NCI-H226 (cell line): ENCODE measurements around the gene ZNG1A.
"Not testable (repeated sequence)": the region's sequence is repeated elsewhere in the genome, so short reads cannot be mapped to it uniquely, and the experiment has no call there.

Experiments used
- DNase-seq: peaks from one replicate; pipeline ENCODE4 v3.0.0-alpha.2; 2015

The ZNG1A gene

DNA sequence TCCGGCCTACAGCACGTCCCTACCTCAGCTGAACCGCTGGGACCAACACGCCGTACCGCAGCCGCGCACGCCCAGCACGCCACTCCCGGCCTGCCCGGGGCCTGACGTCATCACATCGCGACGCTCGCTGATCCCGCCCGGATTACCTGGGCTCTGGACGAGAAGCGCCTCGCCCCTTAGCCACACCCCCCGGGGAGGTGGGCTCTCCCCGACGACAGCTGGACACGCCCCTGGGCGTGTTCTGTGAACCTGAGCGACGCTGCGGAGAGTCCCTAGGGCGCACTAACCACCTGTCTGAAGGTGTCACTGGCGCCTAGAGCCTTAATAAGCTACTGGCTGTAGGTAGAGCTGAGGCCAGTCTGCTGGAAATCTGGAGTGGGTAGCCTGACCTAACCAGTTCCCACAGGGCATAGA lies at the start of gene ZNG1A:
TSS of gene ZNG1A (minus strand) at position 87 of the 414 bp plus-strand sequence. CDS start 87 bp downstream, outside the sequence.
- not testable (repeated sequence) for DNase-seq

DNA sequence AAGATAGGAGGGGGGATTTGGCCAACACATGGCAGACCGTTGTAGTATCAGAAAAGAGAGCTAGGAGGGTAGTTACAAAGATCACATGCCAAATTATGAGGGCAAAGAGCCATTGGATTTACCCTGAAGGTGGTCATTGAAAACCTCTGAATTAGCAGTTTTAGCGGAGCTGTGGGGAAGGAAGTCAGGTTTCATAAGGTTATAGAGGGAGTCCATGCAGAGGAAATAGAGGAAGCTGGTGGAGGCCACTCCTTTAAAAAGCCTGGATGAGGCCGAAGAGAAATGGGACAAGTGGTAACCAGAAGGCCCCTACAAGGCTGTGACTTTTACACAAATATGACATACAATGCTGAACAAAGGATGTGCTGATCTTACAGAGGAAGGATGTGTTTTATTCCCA lies 49.0 kb upstream of the ZNG1A start:
- DNase-seq: no peak

DNA sequence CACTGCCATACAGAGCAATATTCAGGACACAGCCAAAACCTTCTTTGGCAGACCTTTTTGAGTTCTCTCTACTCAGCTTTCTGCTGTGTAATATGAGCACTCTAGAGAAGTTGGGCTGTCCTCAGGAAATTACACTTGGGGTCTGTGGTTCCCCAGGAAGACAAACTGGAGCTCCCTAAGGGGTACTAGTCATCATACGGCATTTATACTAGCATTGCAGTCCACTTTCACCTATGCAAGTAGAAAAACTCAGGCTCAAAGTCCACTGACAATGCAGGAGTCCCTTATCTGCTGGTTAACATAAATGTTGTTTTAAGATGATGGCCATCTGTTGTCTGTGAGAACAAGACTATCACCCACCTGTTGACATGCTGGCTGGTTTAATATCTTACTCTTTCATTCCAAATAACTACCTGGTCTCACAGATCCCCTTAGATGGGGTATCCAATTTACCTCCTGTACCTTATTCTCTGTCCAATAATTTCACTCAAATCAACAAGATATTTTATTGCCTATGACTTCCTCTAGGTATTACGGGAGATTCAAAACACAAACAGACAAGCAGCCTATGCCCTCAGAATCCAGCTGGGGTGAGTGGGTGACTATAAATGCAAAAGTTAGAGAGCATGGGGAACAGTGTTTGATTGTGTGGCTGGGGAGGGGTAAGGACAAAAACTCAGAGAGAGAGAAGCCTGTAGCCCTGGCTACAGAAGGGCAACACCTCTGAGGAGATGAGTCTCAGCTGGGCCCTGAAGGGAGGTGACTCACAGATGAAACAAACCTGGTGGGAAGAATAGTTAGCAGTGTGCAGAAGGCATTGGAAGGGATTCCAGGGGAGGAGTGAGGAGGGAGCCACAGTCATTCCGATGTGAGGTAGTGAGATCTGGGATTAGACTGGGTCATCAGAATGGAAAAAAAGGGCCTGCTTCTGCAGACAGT lies 46.0 kb upstream of the ZNG1A start:
- peak; percentile 84 for DNase-seq

DNA sequence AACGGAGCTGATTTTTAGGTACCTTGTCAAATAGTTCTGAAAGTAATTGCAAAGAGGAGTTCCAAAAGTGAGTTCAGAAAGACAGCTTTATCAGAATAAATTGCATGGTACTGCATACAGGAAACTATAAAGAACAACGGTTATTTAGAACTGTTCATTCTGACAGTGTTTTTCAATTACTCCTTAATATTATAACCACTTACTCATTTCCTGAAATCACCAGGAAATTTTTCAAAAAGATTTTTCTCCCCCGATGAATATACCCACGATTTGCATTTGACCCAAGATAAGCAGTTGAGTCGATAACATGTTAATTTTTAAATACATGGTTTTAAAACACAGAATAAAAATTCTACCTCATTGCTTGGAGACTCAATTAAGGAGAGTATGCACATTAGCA lies 45.2 kb upstream of the ZNG1A start:
- no peak for DNase-seq

DNA sequence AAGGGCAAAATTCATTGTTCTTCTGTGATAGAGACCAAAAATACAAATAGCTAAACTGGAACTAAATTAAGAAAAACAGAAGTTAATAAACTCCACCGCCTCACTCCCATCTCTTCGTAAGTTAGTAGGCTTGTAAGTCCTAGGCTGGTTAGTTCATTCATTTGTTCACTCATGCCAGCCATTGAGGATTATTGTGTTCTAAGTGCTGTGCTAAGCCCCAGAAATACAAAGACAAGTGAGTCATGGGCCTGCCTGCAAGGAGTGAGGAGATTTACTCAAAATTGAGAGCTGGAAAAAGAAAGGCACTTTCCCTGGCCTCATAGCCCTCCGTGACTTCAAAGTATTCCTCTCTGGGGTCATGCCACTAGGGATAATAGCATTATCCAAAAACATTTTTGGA lies 44.3 kb upstream of the ZNG1A start:
- DNase-seq: no peak

DNA sequence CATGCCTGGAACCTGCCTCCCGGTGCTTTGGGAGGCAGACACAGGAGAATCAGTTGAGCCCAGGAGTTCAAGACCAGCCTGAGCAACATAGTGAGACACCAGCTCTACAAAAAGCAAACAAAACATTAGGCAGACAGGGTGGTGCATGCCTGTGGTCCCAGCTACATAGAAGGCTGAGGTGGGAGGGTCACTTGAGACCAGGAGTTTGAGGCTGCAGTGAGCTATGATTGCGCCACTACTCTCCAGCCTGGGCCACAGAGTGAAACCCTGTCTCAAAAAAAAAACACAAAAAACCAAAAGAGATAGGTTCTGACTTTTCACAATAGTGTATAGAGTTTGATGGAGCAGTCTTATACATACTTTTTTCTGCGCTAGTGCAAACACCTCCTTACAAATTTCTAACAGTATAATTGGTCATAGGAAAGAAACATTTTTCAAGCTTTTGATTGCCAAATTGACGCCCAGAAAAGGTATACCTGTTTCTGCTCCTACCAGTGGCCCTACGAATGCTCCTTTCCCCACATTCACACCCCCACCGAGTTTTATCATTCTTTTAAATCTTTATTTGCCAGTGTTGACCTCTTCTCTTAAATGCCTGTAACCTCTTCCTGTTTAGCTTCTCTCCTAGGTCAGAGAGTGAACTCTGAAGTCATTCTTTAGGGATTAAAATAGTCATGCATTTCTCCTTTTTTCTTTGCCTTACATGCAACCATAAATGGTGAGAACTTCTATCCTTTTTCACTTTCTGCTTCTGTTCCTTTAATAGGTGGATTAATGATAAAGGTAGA lies 43.3 kb upstream of the ZNG1A start:
- DNase-seq: no peak

DNA sequence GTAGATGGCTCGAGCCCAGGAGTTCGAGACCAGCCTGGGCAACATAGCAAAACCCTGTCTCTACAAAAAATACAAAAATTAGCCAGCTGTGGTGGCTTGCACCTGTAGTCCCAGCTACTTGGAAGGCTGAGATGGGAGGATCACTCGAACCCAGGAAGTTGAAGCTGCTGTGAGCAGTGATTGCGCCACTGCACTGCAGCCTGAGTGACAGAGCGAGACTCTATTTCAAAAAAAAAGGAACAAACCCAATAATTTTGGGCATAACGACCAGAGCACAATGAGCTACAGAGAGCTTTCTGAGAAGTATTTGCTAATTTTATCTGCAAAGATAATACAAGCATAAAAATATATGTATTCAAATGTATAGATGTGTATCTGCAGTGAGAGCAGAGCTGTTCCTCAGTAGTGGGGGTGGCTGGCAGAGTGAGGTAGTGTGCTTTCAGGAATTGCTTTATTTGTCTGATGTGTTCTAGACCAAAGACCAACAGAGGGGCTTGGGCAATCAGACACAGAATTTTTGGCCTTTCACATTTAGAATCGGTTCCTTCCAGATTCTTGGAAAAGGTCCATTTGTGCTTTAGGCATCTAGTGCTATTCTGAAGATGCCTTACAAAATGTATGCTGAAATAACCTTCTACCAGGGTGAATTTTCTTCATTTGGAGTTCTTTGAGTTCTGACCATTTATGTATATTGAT lies 41.0 kb upstream of the ZNG1A start:
- no peak for DNase-seq

DNA sequence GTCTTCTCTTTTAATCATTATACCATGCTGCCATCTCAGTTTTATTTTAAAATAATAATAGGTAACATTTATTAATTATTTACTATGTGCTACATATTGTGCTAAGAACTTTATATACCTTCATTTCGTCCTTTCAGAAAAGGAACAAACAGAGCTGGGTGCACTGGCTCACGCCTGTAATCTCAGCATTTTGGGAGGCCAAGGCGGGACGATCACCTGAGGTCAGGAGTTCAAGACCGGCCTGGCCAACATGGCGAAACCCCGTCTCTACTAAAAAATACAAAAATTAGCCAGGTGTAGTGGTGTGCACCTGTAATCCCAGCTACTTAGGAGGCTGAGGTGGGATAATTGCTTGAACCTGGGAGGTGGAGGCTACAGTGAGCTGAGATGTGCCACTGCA lies 40.2 kb upstream of the ZNG1A start:
- DNase-seq: not testable (repeated sequence)

DNA sequence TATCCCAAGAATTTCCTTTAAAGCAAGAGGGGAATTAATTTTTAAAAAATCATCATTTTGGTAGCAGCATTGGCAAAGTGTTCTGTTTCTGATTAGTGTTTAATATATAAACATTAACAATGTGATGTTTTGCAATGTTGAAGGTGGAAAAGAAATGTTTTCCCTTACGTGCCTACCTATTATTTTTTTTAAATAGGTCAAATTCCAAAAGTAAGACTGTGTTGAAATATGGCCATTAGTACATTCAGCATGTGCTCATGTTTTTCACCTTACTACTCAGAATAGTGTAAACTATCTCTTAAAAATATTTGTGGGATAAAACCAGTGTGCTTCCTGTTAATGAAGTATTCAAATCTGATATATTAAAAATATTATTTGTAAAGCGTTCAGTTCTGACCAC lies 39.1 kb upstream of the ZNG1A start:
- DNase-seq: no peak

DNA sequence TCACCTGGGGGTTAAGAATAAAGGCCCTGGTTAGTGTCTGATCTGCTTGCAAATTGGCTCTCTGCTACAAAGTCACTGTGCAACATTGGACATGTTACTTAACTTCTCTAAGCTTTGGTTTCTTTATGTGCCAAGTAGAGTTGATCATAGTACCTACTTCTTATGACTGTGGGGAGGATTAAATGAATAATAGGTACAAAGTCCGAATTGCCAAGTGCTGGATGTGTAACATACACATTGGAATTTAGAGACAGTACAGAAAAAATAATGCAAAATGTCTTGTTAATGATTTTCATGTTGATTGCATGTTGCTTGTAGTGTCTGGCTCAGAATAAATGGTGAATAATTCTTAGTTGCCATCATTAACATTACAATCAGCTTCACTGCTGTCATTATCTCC lies 38.0 kb upstream of the ZNG1A start:
- DNase-seq: no peak

DNA sequence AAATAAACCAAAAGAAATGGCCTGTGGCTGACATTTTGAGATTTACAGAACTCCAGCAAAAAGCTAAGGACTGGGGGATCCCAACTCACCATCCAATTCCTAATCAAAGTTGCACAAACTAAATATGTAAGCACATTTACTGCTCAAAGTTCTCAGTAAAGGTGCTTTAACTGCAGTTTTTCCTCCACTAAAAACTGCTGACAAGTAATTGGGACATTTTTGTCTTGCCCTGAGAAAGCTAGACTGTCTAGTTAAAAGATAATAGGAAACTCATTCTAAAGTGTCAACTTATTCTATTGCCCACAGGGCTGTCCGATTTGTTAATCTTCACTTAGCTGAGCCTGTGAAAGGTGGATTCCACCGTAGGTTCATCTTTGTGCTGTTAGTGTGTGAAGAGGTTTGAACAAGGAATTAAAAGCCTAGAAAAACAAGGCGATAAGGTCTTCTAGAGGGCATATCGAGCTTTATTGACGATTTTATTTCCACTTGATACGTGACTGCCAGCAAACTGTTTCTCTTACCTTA lies 36.8 kb upstream of the ZNG1A start:
- no peak for DNase-seq

DNA sequence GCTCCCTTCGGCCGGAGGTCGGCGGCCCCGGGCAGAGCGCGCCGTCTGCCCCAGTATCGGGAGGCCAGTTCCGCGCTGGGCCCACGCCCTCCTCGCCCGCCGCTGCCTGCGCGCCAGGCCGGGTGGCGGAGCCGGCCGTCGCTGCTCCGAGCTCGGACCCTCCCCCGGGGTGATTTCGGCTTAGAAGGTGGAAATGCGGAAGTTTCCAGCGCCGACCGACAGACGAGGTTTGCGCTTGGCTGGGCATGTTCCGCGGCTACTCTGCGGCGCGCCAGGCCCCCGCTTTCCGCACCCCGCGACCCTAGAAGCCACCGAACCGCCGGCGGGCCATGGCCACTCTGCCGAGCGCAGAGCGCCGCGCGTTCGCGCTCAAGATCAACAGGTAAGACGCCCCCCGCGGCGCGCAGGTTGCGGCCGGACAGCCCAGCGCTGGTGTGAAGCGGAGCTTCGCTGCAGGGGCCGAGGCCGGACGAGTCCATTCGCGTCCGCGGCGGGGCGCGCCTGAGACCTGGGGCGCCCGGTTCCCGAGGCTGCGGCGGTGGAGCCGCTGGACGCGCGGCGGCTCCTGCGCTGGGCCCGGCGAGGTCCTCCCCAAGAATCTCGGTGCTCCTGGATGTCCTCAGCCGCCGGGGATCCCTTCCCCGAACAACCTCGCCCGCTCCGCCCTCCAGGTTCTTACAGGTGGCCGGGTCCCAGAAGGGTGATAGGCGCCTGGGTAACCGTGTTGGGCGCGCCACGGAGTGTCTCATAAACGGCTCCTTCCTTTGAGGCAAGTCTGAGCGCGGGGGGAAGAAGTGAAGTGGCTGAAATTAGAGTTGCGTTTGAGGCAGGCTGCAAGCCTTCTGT lies 36.0 kb upstream of the ZNG1A start, which contains the start of gene DOCK8:
TSS of gene DOCK8 (plus strand) at position 218 of the 846 bp plus-strand sequence. CDS start at position 330, 112 bp downstream.
- no peak for DNase-seq

DNA sequence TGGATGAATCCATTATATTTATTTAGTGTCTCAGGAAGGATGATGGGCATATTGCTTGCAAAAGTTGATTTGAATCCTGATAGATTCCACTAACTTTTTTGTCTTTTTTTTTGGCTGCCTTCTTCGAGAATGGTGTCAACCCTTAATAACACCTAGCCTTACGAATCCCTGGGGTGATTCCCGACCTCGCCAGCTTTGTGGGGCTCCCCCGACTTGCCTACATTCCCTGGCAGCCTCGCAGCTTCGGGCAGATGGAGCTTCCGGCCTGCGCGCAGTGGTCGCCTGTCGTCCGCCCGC lies 35.4 kb upstream of the ZNG1A start:
- DNase-seq: no peak

DNA sequence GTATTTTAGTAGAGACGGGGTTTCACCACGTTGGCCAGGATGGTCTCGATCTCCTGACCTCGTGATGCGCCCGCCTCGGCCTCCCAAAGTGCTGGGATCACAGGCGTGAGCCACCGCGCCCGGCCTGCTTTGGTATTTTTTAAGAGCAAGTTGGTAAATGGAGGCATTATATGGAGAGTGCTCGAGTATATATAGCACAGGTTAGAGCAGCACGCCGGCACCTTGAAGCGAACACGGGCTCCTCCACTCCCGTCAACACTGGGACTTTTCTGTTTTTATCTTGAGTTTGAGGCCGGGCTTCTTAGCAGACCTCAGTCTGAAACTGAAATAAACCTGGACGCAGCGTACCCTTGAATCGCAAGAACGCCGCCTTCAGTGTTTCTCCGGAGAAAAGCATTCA lies 35.0 kb upstream of the ZNG1A start:
- DNase-seq: not testable (repeated sequence)

DNA sequence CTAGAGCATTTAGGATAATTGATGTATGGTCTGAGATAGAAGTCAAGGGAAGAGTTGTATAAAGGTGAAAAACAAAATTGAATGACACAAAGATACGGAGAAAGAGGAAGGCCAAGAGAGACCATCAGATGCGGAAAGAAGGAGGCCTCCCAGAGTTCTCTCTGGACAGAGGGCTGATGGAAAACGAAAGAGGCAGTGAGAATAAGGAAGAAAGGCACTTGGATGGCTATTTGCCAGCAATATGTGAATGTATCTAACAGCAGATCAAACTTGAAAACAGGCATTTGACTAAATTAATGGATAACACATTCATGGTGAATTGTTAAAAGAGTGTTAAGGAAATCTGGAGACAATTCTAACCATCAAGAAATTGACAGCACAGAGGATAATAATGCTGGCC lies 33.4 kb upstream of the ZNG1A start:
- DNase-seq: no peak

DNA sequence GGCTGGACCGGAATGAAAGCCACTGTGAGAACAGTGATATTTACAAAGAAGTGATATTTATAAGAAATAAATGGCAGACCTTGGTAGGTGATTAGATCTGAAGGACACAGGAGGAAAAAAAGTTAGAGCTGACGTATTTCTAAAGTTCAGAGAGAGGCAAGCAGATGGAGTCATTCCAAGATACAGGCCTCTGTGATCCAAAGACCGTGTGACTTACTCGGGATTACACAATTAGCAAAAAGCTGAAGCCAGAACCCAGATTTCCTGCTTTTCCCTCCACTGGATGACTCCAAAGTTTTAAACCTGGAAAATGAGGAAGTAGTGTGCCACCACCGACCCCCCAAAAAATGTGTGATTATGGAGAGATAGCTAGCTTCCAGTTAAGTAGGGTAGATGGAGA lies 32.7 kb upstream of the ZNG1A start:
- DNase-seq: no peak

DNA sequence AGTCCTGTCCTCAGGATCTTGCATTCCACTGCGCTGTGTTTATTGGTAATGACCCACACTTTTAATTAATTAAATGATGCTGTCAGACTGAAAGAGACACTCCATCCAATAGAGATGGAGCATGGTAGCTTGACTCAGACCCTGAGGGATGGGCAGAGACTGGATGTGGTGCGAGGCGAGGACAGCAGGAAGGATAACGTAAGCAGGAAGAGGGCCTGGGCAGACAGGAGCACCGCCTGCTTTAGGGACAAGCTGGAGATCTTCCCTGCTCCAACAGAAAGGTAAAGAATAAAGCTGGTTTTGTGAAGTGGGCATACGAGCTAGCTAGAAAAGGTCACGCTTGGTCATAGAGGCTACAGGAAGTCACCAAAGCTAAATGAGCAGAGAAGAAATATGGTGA lies 32.2 kb upstream of the ZNG1A start:
- DNase-seq: no peak

DNA sequence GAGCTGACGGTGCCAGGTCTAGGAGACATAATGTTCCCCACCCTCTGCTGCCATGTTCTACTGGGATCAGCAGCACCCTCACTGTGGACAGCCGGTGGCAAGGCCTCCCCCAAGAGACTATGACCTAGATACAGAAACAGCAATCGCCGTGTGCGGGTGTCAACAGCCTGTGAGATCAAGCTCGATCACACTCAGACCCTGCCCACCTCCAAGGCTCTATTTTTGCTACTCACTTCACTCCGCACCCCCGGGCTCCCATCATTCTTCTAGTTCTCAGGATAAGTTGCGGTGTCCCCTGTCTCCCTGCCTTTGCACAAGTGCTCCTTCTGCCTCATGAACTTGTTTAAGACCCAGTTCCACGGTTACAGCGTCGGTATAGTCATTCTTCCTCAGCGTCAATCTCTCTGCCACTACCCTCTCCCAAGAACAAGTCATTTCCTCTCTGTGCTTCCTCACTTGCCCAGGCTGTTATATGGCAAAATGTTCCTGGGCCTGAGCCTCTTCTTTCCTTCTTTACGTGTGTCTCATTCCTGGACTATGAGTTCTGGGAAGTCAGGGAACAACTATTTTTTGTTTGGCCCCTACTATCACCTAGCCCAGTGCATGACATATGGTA lies 30.4 kb upstream of the ZNG1A start:
- DNase-seq: no peak

DNA sequence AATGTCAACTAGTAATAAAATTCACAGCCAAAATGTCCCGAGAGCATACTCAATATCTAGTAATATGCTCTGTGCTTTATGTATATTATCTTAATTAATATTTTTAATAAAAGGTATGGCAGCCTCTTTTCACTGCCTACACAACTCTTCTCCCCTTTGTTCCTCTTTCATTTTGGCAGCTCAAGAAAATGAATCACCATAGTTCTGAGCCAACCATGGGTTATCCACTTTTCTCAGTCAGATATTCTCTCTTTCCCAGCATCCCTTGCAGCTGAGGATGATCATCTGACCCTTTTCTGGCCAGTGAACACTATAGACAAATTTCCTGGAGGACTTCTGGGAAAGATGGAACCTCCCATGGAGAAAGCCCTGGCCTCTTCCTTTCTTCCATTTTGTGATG lies 27.6 kb upstream of the ZNG1A start:
- DNase-seq: no peak

DNA sequence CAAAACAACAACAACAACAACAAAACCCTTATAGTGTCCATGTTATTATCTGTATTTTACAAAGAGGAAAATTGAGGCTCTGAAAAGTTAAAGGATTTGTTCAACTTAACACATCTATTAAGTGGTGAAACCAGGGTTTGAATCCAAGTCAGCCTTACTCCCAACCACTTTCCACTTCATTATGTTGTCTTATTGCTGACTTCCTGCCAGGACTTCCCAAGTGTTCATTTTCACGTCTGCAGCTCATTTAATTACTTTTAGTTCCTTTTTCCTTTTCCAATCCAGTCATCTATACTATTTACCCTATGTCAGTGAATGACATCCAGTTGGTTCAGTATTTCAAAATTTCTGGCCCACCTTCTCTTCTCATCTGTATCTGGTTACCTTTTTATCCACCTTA lies 20.7 kb upstream of the ZNG1A start:
- DNase-seq: not testable (repeated sequence)

DNA sequence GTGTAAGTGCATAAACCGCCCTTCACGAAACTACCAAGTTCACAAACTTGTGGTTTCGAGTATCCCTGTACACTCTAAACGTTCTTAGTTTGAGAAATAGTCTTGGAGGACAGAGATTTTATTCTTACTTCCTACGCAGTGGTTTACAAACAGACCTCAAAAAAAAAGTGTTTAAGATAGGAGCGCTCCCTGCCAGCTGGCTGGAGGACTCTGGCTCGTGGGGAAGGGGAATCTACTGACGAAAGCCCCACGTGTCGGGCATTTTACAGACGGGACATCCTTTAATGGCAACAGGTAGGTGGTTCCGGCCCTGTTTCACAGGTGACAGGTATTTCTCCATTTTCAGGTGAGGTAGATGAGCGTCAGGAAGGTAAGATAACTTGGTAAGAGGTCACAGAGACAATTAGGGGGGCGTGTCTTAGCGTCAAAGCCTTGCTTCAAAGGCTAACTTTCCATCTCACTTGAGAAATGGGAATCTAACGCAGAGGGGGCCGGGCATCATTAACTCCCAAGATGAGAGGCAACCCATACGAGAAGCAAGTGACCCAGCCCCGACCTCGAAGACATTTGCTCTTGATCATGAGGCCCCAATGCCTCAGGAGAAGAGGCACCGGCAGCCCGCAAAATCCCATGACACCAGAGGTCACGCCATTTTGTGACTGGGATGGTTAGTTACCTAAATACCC lies 573 bp downstream of the ZNG1A start:
- DNase-seq: not testable (repeated sequence)
